GM12878 (cell line): ENCODE results near the gene PRR12. TPM values are rescaled to one million over a fixed set of nuclear protein-coding genes. Genes with fewer than 3 reads are reported as not detected.

ENCODE experiments used
- ATAC-seq: fragments of 200-7000 bp; cut with Tn5 transposase; 3 replicates; pipeline ENCODE4 v1.9.1; 2020; ENCODE audit warnings: mild to moderate bottlenecking, moderate library complexity
- BruUV-seq: library from RNA; stranded (reverse); fragments of 400-500 nt; replicated peaks from 2 replicates; lab custom pipeline; 2021; lab: Mats Ljungman, UMichigan
- CTCF ChIA-PET: fragments of 300-600 bp; sonication (Branson Sonifier 250); formaldehyde crosslinking; extraction: SDS; loops from one replicate; lab custom pipeline; 2021; ENCODE audit warnings: inconsistent platforms; lab: Yijun Ruan, JAX
- POLR2A ChIA-PET: fragments of 350-600 bp; formaldehyde crosslinking; extraction: SDS; loops from one replicate; lab custom pipeline; 2021; ENCODE audit warnings: inconsistent platforms; lab: Charles Lee
- RAD21 ChIA-PET: fragments of 300-600 bp; sonication (Branson Sonifier 250); formaldehyde crosslinking; loops from one replicate; lab custom pipeline; 2023; ENCODE audit warnings: antibody characterized with exemption; ENCODE audit not compliant: unreplicated experiment; lab: Charles Lee
- SMC1A ChIA-PET: fragments of 300-600 bp; sonication (Branson Sonifier 250); formaldehyde crosslinking; loops from one replicate; lab custom pipeline; 2023; ENCODE audit not compliant: unreplicated experiment, uncharacterized antibody; lab: Charles Lee
- DNase-seq: peaks from one replicate; pipeline ENCODE4 v3.0.0-alpha.2; 2011; ENCODE audit warnings: low read depth, low spot score
- FAIRE-seq: peaks from 3 replicates; lab custom pipeline; 2011; peaks lifted over from hg19 to GRCh38; lab: Jason Lieb, UNC
- H2AFZ ChIP-seq: 2 replicates; pipeline ENCODE4 v1.6.0; 2011; ENCODE audit warnings: low read depth, low read length, control low read depth; ENCODE audit not compliant: control insufficient read depth
- H3K27ac ChIP-seq: 2 replicates; pipeline ENCODE4 v1.5.1; 2011; ENCODE audit warnings: control low read depth; ENCODE audit not compliant: control insufficient read depth, insufficient read depth
- H3K27me3 ChIP-seq, 2 experiments: replicated peaks in 1 of 2; 2 replicates each; pipeline versions ENCODE4 v1.6.0 to v1.6.1; 2011; ENCODE audit warnings: low read length in 1 of 2; ENCODE audit not compliant: control insufficient read depth in 2 of 2, insufficient read depth in 2 of 2
- H3K36me3 ChIP-seq, 2 experiments: 2 replicates each; pipeline ENCODE4 v1.5.1; 2011; ENCODE audit warnings: low read length in 1 of 2; ENCODE audit not compliant: control insufficient read depth in 2 of 2, insufficient read depth in 2 of 2
- H3K4me1 ChIP-seq: 2 replicates; pipeline ENCODE4 v1.6.1; 2011; ENCODE audit warnings: mild to moderate bottlenecking, low read length, moderate library complexity, mixed read lengths; ENCODE audit not compliant: control insufficient read depth, insufficient read depth
- H3K4me2 ChIP-seq: 2 replicates; pipeline ENCODE4 v1.6.0; 2011; ENCODE audit warnings: control low read depth; ENCODE audit not compliant: control insufficient read depth, insufficient read depth
- H3K4me3 ChIP-seq: fragments of 200-600 bp; sonication (generic); 2 replicates; pipeline ENCODE4 v1.5.1; 2016
- H3K79me2 ChIP-seq: 2 replicates; pipeline ENCODE4 v1.6.0; 2011; ENCODE audit warnings: low read length; ENCODE audit not compliant: control insufficient read depth, insufficient read depth
- H3K9ac ChIP-seq: 2 replicates; pipeline ENCODE4 v1.8.0; 2011; ENCODE audit warnings: low read length, control low read depth, mixed read lengths; ENCODE audit not compliant: control insufficient read depth, insufficient read depth
- H3K9me3 ChIP-seq: replicated peaks from 3 replicates; pipeline ENCODE4 v1.5.1; 2011; ENCODE audit warnings: mild to moderate bottlenecking, low read length; ENCODE audit not compliant: control insufficient read depth, insufficient read depth
- H4K20me1 ChIP-seq: 2 replicates; pipeline ENCODE4 v1.6.0; 2011; ENCODE audit not compliant: control insufficient read depth, insufficient read depth
- CBFB ChIP-seq: IDR thresholded peaks from 2 replicates; pipeline ENCODE4 v1.6.1; 2016; ENCODE audit warnings: antibody characterized with exemption, low read depth
- EP300 ChIP-seq, 2 experiments: fragments of 150-350 bp in 1 of 2; IDR thresholded peaks; 2 replicates each; pipeline ENCODE4 v1.6.1; 2011 to 2012; ENCODE audit warnings: low read depth in 2 of 2, low read length in 2 of 2, borderline replicate concordance in 1 of 2, improper control_type of control experiment in 1 of 2, inconsistent platforms in 1 of 2; ENCODE audit not compliant: control insufficient read depth in 1 of 2
- KLF5 ChIP-seq: fragments of 450-650 bp; IDR thresholded peaks from 2 replicates; pipeline ENCODE4 v1.6.1; 2014; ENCODE audit warnings: mild to moderate bottlenecking; ENCODE audit not compliant: partially characterized antibody
- PAX5 ChIP-seq: IDR thresholded peaks from 2 replicates; pipeline ENCODE4 v1.6.1; 2011; ENCODE audit warnings: low read depth, low read length, borderline replicate concordance
- PRDM15 ChIP-seq: fragments of 450-650 bp; formaldehyde crosslinking; IDR thresholded peaks from 2 replicates; pipeline ENCODE4 v1.4.0; 2020; ENCODE audit warnings: mild to moderate bottlenecking, moderate library complexity
- RAD21 ChIP-seq: IDR thresholded peaks from 2 replicates; pipeline ENCODE4 v1.6.1; 2011; ENCODE audit warnings: mild to moderate bottlenecking, low read depth, low read length, moderate library complexity; ENCODE audit not compliant: insufficient read depth
- RCOR1 ChIP-seq: conservative IDR thresholded peaks from 2 replicates; pipeline ENCODE4 v1.6.1; 2012; ENCODE audit warnings: low read depth, low read length, improper control_type of control experiment
- RUNX3 ChIP-seq: IDR thresholded peaks from 2 replicates; pipeline ENCODE4 v1.6.1; 2012; ENCODE audit warnings: low read length, inconsistent platforms
- SRF ChIP-seq, 2 experiments: IDR thresholded peaks; 2 replicates each; pipeline ENCODE4 v1.6.1; 2011; ENCODE audit warnings: low read depth in 2 of 2, low read length in 2 of 2, mild to moderate bottlenecking in 1 of 2, moderate library complexity in 1 of 2
- SUZ12 ChIP-seq: fragments of 200-600 bp; sonication (generic); IDR thresholded peaks from one replicate; pipeline ENCODE4 v1.6.1; 2018; ENCODE audit warnings: antibody characterized with exemption, mild to moderate bottlenecking; ENCODE audit not compliant: unreplicated experiment
- TCF12 ChIP-seq: IDR thresholded peaks from 2 replicates; pipeline ENCODE4 v1.6.1; 2011; ENCODE audit warnings: low read depth, mild to moderate bottlenecking, low read length
- ZNF622 ChIP-seq: fragments of 450-650 bp; IDR thresholded peaks from 2 replicates; pipeline ENCODE4 v1.6.1; 2017; ENCODE audit warnings: mild to moderate bottlenecking, inconsistent platforms
- WGBS: methylation state at CpG from one replicate; pipeline ENCODE4 v1.1.6; 2016; ENCODE audit warnings: low lambda C conversion rate; ENCODE audit not compliant: insufficient replicate concordance, insufficient coverage; ENCODE audit errors: missing lambda C conversion rate; 5-methylcytosine and 5-hydroxymethylcytosine counted together
- in situ Hi-C: fragments of 300-500 bp; cut with MboI; formaldehyde crosslinking; loops from 9 replicates; pipeline ENCODE4 v1.14.3; 2018; ENCODE audit warnings: mixed read lengths
- intact Hi-C: fragments of 100-400 bp; cut with micrococcal nuclease; formaldehyde crosslinking; loops from one replicate; pipeline ENCODE4 v1.14.2; 2022; ENCODE audit not compliant: unreplicated experiment
- polyA plus RNA-seq, 11 experiments: library from polyadenylated mRNA; depleted of rRNA in 4 of 11; unstranded in 6 of 11; stranded (reverse) in 5 of 11; fragments of >200 nt; fragmentation: Nextera tagmentation in 4 of 11; fragmentation: Illumina TruSeq in 1 of 11; extraction: Ambion mirVana in 4 of 11; extraction: Trizol in 1 of 11; gene quantifications; 1 replicate in 1 of 11; 2 replicates in 10 of 11; pipeline versions ENCODE4 v1.2.1 to v1.2.3, GENCODE V29; 2011 to 2016; ENCODE audit warnings: inconsistent platforms in 2 of 11, missing spikeins in 2 of 11, low read depth in 1 of 11
- total RNA-seq, 4 experiments: library from RNA; depleted of rRNA in 3 of 4; stranded (reverse); fragments of >200 nt in 3 of 4; fragmentation: Illumina TruSeq in 1 of 4; extraction: Trizol in 1 of 4; gene quantifications; 2 replicates each; pipeline versions ENCODE4 v1.2.1 to v1.2.3, GENCODE V29; 2013 to 2021
- TF ChIP-seq, protein P1 (sequence below): IDR thresholded peaks from 2 replicates; pipeline ENCODE4 v1.6.1; 2012; ENCODE audit warnings: low read depth, low read length, improper control_type of control experiment
- TF ChIP-seq, protein P2 (sequence below): fragments of 450-650 bp; IDR thresholded peaks from 2 replicates; pipeline ENCODE4 v1.6.1; 2017; ENCODE audit warnings: mild to moderate bottlenecking
- TF ChIP-seq, protein P3 (sequence below): IDR thresholded peaks from 2 replicates; pipeline ENCODE4 v1.6.1; 2011; ENCODE audit warnings: low read depth, mild to moderate bottlenecking, low read length, moderate library complexity, borderline replicate concordance; ENCODE audit errors: extremely low read depth

The PRR12 gene
- total and polyA plus RNA-seq, 10 of the 15 experiments (the other 5 are each of a cell fraction or from before 2014, with no cell fraction given) = 0.02 to 25.3 (median 1.6) TPM

DNA sequence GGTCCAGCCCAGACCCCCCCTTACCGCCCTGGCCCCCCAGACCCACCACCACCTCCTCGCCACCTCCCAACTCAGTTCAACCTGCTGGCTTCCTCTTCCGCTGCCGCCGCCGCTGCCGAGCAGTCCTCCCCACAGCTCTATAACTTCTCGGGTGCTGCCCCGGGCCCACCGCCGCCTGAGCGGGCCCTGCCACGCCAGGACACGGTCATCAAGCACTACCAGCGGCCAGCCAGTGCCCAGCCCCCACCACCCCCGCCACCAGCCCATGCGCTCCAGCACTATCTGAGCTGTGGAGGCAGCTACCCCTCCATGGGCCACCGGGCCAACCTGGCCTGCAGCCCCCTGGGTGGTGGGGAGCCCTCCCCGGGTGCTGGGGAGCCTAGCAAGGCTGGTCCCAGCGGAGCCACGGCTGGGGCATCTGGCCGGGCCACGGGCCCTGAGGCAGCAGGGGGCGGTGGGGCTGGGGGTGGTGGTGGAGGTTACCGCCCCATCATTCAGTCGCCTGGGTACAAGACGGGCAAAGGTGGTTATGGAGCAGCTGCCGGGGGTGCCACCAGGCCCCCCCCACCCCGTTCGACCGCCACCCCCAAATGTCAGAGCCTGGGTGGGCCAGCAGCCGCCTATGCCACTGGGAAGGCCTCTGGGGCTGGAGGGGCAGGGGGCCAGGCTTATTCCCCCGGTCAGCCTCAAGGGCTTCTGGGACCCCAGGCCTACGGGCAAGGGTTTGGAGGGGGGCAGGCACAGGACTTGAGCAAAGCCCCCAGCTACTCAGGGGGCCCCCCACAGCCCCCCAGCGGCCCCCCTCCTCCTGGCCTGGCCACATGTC, 4.2 kb downstream of the PRR12 start:
- Histone ChIP-seq H4K20me1 (peaks cover 3% of the 10 kb centered on the region; the same call in 1 of the 2 replicates), H3K4me3 (no peak overlapping the region), H3K79me2 (peaks cover 28% of the 10 kb centered on the region), H2AFZ (no peak overlapping the region), H3K36me3 (peaks cover 7 to 21% of the 10 kb centered on the region in 2 experiments; a peak in 3 of 4 replicates), H3K27ac (no peak overlapping the region), H3K27me3 (no peaks in the 10 kb centered on the region), H3K9me3 (no peaks in the 10 kb centered on the region), H3K4me2 (no peak overlapping the region), H3K9ac (no peak overlapping the region), H3K4me1 (peaks cover 4% of the 10 kb centered on the region; the same call in 1 of the 2 replicates)
- CTCF ChIA-PET = interaction anchor here (0.6 to 2.5 kb wide), 2 partner anchors 25 to 28 kb away, joined by 3 to 17 read pairs; no protein-coding TSS in a partner anchor
- FAIRE-seq = no peak
- no peak for ATAC-seq
- no TSS peak for BruUV-seq
- RAD21 ChIA-PET = no interaction called here
- in situ Hi-C loops (no loop called here), intact Hi-C loops (loop anchor here (5.0 kb wide), 1 partner anchor 47 kb away; the partner anchor contains the start of genes RRAS and SCAF1)
- POLR2A ChIA-PET = no interaction called here
- WGBS = 98% methylated on average over 16 of the region's 35 CpGs
- SMC1A ChIA-PET = no interaction called here
- no peak for DNase-seq
- TF ChIP-seq CBFB (no peak), ZNF622 (no peak), EP300 (IDR thresholded peaks at IDR 0.05; ENCODE audit: borderline replicate concordance in 1 of 2, control insufficient read depth in 1 of 2, low read depth in 2 of 2, low read length in 2 of 2) (no peak), SRF (IDR thresholded peaks at IDR 0.05; ENCODE audit: low read depth in 2 of 2, low read length in 2 of 2) (no peak), TCF12 (no peak), PRDM15 (CRISPR knock-in tag) (no peak), KLF5 (no peak), RUNX3 (no peak), SUZ12 (no peak), RCOR1 (no peak), PAX5 (no peak), RAD21 (no peak)
- TF ChIP-seq, protein P1, sequence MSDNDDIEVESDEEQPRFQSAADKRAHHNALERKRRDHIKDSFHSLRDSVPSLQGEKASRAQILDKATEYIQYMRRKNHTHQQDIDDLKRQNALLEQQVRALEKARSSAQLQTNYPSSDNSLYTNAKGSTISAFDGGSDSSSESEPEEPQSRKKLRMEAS = no peak
- TF ChIP-seq, protein P2, sequence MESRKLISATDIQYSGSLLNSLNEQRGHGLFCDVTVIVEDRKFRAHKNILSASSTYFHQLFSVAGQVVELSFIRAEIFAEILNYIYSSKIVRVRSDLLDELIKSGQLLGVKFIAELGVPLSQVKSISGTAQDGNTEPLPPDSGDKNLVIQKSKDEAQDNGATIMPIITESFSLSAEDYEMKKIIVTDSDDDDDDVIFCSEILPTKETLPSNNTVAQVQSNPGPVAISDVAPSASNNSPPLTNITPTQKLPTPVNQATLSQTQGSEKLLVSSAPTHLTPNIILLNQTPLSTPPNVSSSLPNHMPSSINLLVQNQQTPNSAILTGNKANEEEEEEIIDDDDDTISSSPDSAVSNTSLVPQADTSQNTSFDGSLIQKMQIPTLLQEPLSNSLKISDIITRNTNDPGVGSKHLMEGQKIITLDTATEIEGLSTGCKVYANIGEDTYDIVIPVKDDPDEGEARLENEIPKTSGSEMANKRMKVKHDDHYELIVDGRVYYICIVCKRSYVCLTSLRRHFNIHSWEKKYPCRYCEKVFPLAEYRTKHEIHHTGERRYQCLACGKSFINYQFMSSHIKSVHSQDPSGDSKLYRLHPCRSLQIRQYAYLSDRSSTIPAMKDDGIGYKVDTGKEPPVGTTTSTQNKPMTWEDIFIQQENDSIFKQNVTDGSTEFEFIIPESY = no peak
- TF ChIP-seq, protein P3, sequence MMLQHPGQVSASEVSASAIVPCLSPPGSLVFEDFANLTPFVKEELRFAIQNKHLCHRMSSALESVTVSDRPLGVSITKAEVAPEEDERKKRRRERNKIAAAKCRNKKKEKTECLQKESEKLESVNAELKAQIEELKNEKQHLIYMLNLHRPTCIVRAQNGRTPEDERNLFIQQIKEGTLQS = no peak
